BJ (cell line): ENCODE data around the gene RAPGEF5. TPM values are rescaled to one million over a fixed set of nuclear protein-coding genes. Genes with fewer than 3 reads are reported as not detected.

Source experiments
- CTCF ChIA-PET: fragments of 350-600 bp; formaldehyde crosslinking; extraction: SDS; loops from one replicate; lab custom pipeline; 2021; ENCODE audit warnings: antibody characterized with exemption, inconsistent platforms; lab: Yijun Ruan, JAX
- POLR2A ChIA-PET: fragments of 300-600 bp; sonication (Branson Sonifier 250); formaldehyde crosslinking; extraction: SDS; loops from one replicate; lab custom pipeline; 2021; ENCODE audit warnings: antibody characterized with exemption; lab: Charles Lee
- DNase-seq: peaks from one replicate; pipeline ENCODE4 v3.0.0-alpha.2; 2011; ENCODE audit warnings: low read depth
- H3K27me3 ChIP-seq: 2 replicates; pipeline ENCODE4 v1.6.0; 2011; ENCODE audit warnings: low read length; ENCODE audit not compliant: control insufficient read depth, insufficient read depth
- H3K36me3 ChIP-seq: 2 replicates; pipeline ENCODE4 v1.5.1; 2011; ENCODE audit warnings: low read length; ENCODE audit not compliant: control insufficient read depth, insufficient read depth
- H3K4me3 ChIP-seq: 2 replicates; pipeline ENCODE4 v1.5.1; 2011; ENCODE audit warnings: low read depth, mild to moderate bottlenecking, control low read depth, low read length
- CTCF ChIP-seq: IDR thresholded peaks from 2 replicates; pipeline ENCODE4 v1.5.1; 2011; ENCODE audit warnings: low read depth, mild to moderate bottlenecking, control low read depth, inconsistent platforms, low read length, moderate library complexity; ENCODE audit not compliant: insufficient read depth
- polyA plus RNA-seq: library from polyadenylated mRNA; depleted of rRNA; stranded (reverse); fragments of >200 nt; gene quantifications from 2 replicates; pipeline ENCODE4 v1.2.3, GENCODE V29; 2011

Gene RAPGEF5
- polyA plus RNA-seq, 1 experiment = not detected

- Histone ChIP-seq H3K27me3 (no peaks in the 10 kb centered on the region; the same call in 1 of the 2 replicates), H3K4me3 (no peak overlapping the region), H3K36me3 (no peaks in the 10 kb centered on the region)
- ChIA-PET POLR2A (no interaction called here), CTCF (interaction anchor here (1.0 to 2.3 kb wide), 2 partner anchors 9 to 11 kb away, joined by 4 to 10 read pairs; no protein-coding TSS in a partner anchor)
- no peak for TF ChIP-seq CTCF
- DNase-seq = no peak
Observed at GRCh38 chr7:22121702-22122474, 235.1 kb downstream of the RAPGEF5 start.

GRCh38 chr7:22120391-22121053 is 236.4 kb downstream of the RAPGEF5 start:
- POLR2A ChIA-PET = no interaction called here
- no peaks in the 10 kb centered on the region for H3K36me3 ChIP-seq
- CTCF ChIA-PET = interaction anchor here (1.3 kb wide), 1 partner anchor 10 kb away, joined by 6 read pairs; no protein-coding TSS in a partner anchor

GRCh38 chr7:22117222-22117621 is 239.7 kb downstream of the RAPGEF5 start:
- H3K4me3 ChIP-seq = no peak overlapping the region
- DNase-seq = no peak
- ChIA-PET CTCF (interaction anchor here (1.6 kb wide), 1 partner anchor 12 kb away, joined by 5 read pairs; no protein-coding TSS in a partner anchor), POLR2A (no interaction called here)
- no peaks in the 10 kb centered on the region for H3K27me3 ChIP-seq
- H3K36me3 ChIP-seq = no peaks in the 10 kb centered on the region
- no peak for TF ChIP-seq CTCF

More at GRCh38 chr7:22120391-22121053, 236.4 kb downstream of the RAPGEF5 start:
- Histone ChIP-seq H3K27me3 (no peaks in the 10 kb centered on the region; the same call in 1 of the 2 replicates), H3K4me3 (no peak overlapping the region)
- TF ChIP-seq CTCF = no peak
- DNase-seq = no peak

GRCh38 chr7:22116451-22117030 is 240.4 kb downstream of the RAPGEF5 start:
- Histone ChIP-seq H3K4me3 (no peak overlapping the region), H3K36me3 (no peaks in the 10 kb centered on the region), H3K27me3 (no peaks in the 10 kb centered on the region)
- ChIA-PET POLR2A (no interaction called here), CTCF (interaction anchor here (0.7 kb wide), 1 partner anchor 444 kb away, joined by 3 read pairs; no protein-coding TSS in a partner anchor)
- DNase-seq = no peak
- TF ChIP-seq CTCF = no peak

GRCh38 chr7:22115689-22116088 is 241.3 kb downstream of the RAPGEF5 start:
- ChIA-PET POLR2A (no interaction called here), CTCF (interaction anchor here (0.7 kb wide), 1 partner anchor 445 kb away, joined by 3 read pairs; no protein-coding TSS in a partner anchor)
- DNase-seq = no peak
- TF ChIP-seq CTCF = no peak
- Histone ChIP-seq H3K36me3 (no peaks in the 10 kb centered on the region), H3K27me3 (no peaks in the 10 kb centered on the region), H3K4me3 (no peak overlapping the region)
